OCI-M1 (cell line): ENCODE measurements around the gene TUBA1B.

Source experiments
- DNase-seq: peaks from one replicate; lab custom pipeline; 2025; lab: John Stamatoyannopoulos, UW

Gene TUBA1B

DNA sequence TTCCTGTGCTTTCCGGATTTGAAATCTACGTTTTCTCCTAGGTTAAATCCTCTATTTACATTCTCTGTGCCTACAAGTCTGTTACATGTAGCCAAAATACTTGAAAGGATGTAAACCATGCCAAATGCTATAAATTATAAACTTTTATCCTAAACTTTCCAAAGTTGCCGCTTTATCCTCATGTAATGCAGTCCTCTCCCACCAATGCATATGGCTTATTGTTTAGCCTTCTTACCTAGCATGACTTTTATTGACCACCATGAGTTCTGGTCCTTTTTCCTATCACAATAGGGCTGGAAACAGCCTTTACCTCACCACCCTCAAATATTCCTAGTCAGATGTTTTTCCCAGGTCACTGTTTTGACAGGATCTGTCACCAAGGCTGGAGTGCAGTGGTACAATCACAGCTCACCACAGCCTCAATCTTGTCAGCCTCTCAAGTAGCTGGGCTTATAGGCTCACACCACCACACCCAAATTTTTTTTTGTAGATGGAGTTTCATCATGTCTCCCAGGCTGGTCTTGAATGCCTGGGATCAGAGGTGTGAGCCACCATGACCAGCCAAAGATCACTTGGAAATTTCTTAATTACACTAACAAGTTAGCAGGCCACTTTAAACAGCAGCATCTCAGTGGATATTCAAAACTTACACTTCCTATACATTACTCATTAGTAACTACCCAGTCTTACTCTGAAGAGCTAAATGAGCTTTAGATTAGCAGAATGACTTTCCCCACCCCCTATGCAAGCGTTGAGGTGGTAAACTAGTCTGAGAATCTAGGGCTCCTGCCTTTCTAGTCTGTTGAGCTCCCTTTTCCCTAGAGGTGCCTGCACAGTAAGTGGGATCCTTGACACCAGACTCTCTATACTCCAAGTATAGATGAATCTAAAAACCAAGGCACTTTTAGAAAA is 4.1 kb downstream of the TUBA1B start:
- DNase-seq = peak; percentile 42

DNA sequence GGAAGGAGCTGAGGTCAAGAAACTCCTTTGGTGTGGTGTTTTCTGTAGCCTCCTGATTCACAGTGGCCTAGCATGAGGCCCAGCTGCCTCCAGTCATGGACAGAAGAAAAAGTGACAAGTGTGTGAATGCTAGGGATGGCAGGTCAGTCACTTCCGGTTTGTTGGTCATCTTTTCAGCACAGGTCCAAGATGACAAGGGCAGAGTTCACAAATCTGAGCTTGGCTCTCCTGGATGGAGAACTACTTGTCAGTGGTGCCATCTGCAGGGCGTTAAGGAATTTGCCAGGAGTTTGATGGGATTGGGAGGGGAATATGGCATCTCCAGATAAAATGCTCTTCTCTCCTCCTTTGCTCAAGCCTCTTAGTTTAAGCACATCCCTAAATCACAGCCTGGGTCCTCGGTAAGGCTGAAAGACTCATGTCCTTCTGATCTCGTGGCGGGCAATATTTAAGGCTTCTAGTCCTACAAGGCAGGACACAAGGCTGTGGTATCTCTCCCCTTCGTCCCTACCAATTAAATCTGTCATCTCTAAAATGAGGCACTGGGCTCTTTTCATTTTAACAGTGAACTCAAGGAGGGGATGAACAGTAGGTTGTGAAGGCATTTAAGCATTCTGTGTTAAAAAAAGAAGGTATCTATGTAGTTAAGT is 10.0 kb downstream of the TUBA1B start:
- DNase-seq = peak; percentile 72

DNA sequence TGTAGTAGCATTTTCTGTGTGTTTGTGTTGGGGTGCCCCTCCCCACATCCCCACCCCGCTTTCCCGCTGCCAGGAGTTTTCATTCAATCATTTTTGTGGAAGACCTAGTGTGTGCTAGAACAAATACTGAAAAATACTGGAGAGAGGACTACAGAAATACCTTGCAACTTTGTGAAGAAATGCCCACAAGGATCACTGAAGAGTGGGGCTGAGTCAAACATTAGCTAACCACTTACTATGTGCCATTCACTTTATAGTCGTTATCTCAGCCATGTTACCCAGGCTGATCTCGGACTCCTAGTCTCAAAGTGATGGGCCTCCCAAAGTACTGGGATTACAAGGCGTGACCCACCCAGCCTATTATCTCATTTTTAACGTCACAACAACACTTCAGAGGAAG is 20.0 kb downstream of the TUBA1B start:
- peak; percentile 46 for DNase-seq

DNA sequence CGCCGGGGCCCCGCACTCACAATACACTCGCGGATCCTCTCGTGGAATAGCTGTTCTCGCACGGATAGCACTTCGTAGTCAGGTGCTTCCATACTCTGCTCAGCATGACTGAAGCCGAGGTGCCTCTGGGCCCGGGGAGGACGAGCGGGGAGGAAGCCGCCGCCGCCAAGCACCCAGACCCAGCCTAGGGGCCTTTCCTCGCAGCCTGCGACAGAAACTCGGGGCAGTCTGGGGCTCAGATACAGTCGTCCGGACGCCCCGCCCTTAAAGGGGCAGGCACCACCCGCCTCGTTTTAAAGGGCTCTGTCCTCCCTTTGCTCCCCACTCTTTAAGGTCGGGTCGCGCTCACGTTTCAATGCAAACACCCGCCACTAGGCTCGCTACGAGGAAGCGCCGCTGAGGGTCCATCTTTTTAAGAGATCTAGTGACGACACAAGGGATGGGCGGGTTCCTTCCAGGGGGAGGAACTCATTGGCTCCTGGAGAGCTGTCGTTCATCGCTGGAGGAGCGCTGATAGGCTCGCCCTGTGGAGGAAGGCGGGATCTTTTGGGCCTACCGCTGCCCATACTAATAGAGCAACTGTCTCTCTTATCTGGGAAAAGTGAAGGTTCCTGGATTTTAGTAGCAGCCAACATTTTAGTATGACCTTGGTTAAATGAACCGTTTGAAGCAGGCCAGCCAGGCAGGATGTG is 20.6 kb downstream of the TUBA1B start, which contains the start of gene LMBR1L:
LMBR1L (minus strand) TSS at position 384 of the 692 bp plus-strand sequence; CDS start at position 92, 292 bp downstream.
- peak; percentile 99 for DNase-seq

DNA sequence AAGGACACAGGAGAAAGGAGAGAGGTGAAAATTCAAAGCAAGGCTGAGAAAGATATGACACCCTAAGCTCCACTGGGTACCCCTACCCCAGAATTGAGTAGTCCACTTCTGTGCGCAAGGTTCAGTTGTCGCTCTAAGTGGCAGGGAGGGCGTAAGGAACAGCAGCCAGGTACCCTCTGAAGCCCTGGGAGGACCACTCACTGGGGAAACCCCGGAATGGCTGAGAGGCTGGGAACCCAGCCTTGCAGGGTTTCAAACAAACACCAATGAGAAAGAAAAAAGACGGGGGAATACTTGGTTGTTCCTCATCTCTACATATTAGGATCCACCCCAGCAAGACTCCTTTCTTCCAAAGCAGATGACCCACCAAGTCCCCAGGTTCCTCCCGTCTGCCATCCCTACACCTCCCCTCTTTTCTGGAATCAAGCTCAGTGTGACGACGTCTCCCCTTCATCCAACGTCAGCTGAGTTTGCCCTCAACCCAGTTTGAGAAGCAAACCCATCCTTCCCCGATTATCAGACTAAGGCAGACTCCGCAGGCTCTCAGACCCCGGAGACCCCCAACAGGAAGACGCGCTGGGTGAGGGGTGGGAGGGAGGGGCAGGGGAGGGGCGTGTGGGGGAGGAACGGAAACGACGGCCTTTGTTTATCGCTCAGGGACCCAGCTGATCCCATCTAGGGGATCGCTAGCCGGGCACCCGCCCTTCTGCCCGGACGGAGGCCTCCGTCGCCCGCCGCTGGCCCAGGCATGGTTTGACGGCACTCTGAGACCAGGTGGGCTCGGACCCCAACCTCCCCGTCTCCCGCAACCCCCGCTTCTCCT is 21.3 kb downstream of the TUBA1B start:
- DNase-seq = peak; percentile 49

DNA sequence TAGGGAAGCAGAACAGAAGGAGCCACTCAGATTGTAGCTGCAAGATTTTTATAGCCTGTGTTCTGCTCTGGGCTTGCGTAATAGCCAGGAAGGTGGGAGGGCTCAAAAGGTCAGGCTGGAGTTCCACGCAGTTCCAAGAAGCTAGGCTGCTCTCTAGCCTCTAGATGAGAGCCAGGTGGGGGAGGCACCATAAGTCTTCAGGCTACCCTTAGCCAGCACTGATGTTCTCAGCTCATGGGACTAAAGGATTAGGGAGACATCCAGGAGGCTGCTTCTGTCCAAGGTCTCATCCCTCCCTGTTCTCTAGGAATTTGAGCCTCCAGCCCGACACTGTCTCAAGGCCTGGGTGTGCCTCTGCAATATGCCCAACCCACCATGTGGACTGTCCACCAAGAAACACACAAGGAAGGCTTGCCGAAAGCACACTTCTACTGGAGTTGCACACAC is 22.2 kb downstream of the TUBA1B start:
- peak; percentile 89 for DNase-seq

DNA sequence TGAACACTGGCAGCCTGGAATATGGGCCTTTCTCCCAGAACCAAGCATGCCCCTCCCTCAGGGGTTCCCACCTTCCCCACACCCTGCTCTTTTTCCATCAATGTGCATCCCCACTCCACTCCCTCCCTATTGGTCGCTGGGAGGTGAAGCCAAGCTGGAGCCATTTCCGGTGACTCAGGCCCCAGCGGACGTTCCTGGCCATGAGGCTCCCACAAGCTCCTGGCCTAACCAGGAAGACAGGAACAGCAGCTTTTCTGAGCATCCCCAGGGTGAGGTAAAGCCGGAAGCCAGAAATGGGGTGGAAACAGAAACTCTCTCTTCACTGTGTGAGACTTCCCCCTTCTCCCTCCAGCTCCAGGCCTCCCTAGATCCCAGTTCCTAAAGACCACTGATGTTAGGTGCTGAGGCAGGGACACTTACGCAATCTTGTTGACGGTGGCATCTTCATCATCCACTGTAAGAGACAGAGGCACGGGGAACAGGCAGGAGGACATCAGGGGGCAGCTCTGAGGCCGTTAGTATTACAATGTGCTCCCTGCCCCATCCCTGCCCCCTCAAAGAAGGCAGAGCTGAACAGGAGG is 25.6 kb downstream of the TUBA1B start:
- DNase-seq = no peak

DNA sequence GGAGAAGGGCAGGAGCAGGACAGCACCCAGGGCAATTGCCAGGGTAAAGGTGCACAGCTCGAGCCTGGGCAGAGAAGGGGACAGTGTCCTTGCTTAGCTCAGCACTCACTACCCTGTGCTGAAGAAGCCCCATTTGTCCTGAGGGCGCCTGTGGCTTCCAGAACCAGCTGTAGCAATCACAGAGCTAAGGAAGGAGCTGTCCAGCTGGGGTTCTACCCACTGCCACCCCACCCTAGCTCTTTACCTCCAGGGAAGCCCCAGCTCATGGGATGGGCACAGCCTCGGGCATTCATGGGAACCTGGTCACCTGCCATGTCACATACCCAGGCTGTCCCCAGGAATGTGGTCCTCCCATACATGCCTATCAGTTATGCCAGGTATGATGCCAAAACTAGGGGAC is 26.4 kb downstream of the TUBA1B start:
- DNase-seq = no peak

DNA sequence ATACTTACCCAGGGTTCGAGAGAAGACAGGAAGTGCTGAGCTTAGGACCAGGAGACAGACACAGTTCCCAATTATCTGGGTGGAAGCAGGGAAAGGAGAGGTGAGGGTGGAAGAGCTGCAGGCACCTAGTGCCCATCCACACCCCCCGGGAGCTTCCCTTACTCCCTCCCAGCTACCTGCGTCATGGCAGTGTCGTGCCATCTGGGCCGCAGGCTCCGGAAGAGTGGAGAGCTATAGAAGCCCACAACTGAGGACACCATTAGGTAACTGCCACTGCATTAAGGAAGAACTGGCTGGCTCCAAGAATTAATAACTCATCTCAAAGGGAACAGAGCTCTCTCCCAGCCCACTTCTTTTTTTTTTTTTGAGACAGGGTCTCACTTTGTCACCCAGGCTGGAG is 30.8 kb downstream of the TUBA1B start:
- no peak for DNase-seq

DNA sequence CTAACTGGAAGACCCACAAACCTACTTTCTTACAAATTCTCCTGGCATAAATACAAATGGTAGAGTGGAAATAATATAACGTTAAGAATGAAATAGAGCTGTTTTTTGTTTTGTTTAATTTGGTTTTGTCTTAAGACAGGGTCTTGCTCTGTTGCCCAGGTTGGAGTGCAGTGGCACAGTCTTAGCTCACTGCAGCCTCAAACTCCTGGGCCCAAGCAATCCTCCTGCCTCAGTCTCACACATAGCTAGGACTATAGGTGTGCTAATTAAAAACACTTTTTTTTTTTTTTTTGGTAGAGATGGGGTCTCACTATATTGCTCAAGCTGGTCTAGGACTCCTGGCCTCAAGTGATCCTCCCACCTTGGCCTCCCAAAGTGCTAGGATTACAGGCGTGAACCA is 32.5 kb downstream of the TUBA1B start:
- DNase-seq = no peak

DNA sequence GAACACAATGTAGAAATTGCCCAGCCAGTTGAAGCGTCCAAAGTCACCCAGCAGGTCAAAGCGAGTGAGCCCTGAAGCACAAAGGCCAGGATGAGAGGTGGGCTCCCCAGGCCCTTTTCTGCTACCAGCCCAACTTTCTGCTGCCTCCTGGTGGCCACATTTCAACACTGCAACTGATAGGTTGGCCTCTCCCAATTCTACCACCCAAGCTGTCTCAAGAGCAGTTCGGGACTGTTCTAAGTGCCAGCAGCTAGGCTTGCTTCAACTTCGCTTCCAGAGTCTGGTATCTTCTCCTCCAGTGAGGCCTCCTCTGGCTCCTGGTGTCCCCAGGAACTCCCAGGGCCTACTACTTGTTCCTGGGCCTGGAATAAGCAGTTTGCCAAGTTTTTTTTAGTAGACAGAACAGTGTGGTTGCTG is 33.2 kb downstream of the TUBA1B start:
- DNase-seq = peak; percentile 82

DNA sequence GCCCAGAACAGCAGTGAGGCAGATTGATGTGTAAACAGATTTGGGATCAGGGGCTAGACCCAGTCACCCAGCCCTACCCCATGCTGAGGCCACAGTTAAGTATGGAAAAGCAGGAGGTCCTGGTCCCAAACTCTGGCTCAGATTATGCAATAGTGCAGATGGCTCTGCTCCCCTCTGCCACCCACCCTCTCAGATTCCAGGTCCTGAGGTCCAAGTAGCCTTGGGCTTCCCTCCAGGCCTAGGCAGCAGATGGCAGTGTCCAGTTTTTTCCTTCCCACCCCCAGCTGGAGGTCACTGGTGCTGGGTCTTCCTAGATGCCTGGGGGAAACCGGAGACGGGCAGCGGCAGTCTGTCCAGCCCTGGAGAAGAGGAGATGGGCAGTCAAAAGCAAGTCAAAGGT is 33.8 kb downstream of the TUBA1B start:
- DNase-seq = no peak

DNA sequence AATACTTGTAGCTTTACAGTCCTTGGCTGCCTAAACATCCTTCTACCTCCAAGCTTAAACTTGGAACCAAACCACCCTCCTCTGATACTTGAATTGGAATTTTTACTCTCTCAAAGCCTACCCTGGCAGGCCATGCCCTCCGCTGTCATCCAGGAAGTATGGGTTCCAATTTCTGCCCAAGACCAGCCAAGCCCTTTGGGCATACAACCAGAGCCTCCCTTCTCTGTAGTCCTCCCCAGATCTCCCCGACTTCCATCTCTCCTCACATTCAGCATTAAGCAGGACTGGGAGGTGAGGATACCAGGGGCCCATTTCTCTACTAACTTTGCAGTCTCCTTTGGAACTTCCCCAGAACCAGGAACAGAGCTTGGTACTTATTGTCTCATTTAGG is 36.2 kb downstream of the TUBA1B start:
- DNase-seq = no peak

DNA sequence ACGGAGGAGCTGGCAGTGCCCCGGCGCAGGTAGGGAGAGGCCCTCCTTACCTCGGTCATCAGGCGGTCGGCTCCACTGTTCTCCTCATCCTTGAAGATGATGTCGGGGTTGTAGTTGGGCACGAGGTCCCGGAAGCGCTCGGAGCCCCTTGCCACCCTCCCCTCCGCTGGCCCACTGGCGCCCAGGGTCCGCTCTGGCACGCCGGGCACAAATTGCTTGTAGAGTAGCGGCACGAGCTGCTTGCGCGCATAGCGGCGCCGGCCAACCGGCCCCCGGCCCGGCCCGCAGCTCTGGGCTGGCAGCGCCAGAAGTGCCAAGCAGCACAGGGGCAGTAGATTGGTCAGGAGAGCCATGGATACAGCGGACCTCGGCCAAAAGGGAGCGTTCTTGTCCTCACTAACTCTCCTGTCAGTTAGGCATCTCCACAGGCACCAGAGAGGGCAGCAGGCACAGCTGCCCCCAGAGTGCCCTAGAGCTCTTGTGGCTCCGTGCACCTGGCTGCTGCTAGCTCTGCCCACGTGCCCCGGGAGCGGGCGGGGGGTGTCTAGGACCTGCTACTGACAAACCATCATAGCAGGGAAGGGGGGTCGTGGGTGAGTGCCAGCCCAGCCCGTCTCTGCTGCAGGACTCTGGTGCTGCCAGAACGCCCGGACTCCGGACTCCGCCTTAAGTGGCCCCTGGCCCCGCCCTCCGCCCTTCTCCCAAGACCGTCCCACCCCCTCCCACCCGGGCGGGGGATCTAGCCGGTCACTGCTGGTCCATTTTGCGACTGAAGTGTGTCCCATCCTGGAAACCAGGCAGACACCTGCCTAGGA is 36.8 kb downstream of the TUBA1B start, which contains the start of gene DHH:
DHH (minus strand) TSS at position 642 of the 815 bp plus-strand sequence; CDS start at position 353, 289 bp downstream.
- peak; percentile 72 for DNase-seq

DNA sequence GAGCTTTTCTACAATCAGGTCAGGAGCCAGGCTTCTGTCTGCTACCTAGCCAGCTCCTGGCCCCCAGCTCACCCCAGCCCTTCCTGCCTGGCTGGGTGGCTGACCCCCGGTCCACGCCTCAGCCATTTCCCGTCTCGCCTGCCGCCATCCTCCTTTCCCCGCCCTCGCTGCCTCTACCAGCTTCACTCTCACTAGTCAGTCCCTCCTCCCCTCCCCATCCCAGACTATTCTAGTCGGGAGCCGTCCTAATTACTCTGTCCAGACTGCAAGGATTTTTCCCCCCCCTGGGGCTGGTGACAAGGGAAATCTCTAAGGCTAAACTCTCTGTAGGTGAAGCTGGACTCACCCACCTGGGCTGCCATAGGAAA is 37.4 kb downstream of the TUBA1B start:
- DNase-seq = peak; percentile 36

DNA sequence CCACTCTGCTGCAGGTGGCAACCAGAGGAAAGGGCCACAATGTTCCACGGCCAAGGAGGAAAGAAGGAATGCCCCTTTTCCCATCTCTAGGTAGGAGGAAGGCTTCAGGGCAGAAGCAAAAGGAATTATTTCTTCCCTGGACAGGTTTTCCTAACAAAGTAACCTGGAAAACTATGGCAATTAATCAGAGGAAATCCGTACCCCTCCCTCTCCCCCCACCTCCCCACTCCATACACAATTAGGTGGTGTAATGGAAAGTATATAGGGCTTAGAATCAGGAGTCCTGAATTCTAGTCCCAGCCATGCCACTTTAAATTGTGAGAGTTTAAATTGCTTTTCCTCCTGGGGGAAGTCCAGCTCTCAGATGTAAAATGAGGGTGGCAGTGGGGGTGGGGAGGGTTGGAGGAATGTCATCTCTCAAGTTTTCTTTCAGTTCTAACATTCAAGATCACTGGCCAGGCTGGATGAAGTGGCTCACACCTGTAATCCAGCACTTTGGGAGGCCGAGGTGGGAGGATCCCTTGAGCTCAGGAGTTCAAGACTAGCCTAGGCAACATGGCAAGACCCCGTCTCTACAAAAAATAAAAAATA is 38.3 kb downstream of the TUBA1B start:
- peak; percentile 60 for DNase-seq

DNA sequence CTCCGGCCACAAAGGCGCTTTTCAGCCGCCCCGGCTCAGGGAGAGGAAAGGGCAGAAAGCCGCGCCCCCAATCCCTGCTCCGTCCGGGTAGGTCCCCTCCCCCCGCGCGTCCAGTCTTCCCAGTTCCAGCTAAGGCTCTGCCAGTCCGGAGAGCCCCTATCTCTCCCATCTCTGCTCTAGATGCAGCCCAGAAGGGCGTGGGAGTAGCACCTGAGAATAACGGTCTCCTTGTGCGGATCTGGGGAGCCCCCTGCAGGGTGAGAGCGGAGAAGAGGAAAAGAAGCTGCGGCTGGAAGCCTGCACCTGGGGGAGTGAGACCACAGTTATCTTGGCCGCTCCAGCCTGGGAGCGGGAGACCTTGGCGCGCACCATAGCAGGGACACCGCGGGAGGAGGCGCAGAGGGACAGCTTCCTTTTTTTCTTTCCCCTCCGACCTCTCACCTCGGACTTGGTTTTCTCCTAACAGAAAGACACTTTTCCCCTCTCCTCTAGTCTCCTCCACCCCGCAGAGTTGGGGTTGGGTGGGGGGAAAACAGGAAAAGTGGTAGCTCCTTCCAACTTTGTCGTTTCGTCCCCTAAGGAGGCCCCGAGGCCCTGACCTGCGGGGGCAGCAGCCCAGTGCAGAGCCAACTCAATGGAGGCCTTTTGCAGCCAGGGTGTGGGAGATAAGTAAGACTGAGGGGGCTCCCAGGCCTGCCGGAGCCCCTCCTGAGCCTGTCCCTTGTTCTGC is 38.9 kb downstream of the TUBA1B start:
- peak; percentile 97 for DNase-seq

DNA sequence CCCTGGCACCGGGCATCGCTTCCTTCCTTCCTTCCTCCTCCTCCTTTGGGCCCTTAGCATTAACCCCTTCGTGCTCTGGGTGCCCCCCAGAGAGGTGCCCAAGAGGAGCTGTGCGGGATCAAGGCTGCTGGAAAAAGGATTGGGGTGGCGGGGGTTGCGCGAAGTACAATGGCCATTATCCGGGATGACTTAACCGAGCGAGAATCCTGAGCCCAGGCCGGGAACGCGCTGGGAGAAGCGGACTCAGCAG is 39.4 kb downstream of the TUBA1B start:
- no peak for DNase-seq

DNA sequence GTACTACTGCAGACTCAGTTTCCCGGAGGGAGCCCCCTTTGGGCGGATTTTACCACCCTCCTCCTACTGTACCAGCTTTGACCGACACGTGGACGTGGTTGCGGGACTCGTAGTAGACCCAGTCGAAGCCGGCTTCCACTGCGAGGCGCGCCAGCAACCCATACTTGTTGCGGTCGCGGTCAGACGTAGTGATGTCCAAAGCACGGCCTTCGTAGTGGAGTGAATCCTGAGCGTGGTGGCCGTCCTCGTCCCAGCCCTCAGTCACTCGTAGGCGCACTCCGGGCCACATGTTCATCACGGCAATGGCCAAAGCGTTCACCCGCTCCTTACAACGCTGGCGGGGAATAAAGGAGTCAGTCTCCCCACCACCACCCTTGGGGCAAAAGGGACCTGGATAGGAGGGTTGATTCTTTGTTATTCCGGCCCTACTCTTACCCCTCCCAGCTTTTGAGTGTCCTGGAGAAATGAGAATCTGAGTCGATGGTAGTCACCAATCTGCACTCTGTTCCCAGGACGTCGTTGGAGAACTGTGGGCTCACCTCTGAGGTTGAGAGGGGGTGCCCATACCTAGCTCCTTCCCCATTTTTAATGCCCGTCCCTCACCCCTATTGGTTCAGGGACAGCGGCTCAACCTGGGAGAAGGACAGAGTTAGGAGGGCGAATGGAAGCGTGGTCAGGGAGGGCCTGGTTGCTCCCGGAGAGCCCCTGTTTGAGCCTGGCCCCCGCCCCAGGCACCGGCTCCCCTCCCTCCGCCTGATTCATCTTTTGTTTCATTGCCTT is 39.9 kb downstream of the TUBA1B start:
- no peak for DNase-seq
